K562 (cell line): ENCODE data around the gene C11orf98. TPM values are rescaled to one million over a fixed set of nuclear protein-coding genes. Genes with fewer than 3 reads are reported as not detected.

Experiments
- DNMT1 ChIP-seq: fragments of 450-650 bp; IDR thresholded peaks from 2 replicates; pipeline ENCODE4 v1.6.1; 2016; ENCODE audit warnings: antibody characterized with exemption, mild to moderate bottlenecking
- ETS2 ChIP-seq: IDR thresholded peaks from 2 replicates; pipeline ENCODE4 v1.6.1; 2016; ENCODE audit warnings: borderline replicate concordance, missing genetic modification characterization, mild to moderate bottlenecking, moderate library complexity, missing compliant biosample characterization; ENCODE audit not compliant: poor library complexity, severe bottlenecking
- FOXA1 ChIP-seq: fragments of 450-650 bp; IDR thresholded peaks from 2 replicates; pipeline ENCODE4 v1.6.1; 2016; ENCODE audit warnings: mild to moderate bottlenecking, borderline replicate concordance
- FOXK2 ChIP-seq, 2 experiments: fragments of 450-650 bp; IDR thresholded peaks in 1 of 2; conservative IDR thresholded peaks in 1 of 2; 2 replicates each; pipeline ENCODE4 v1.6.1; 2016; ENCODE audit warnings: low read depth in 2 of 2, mild to moderate bottlenecking in 1 of 2
- MAFF ChIP-seq: IDR thresholded peaks from 2 replicates; pipeline ENCODE4 v1.6.1; 2012; ENCODE audit warnings: low read length, improper control_type of control experiment
- NCOA1 ChIP-seq: fragments of 450-650 bp; IDR thresholded peaks from 2 replicates; pipeline ENCODE4 v1.6.1; 2016; ENCODE audit warnings: low read depth
- NFE2L1 ChIP-seq: fragments of 450-650 bp; IDR thresholded peaks from 2 replicates; pipeline ENCODE4 v1.6.1; 2016; ENCODE audit warnings: missing genetic modification characterization, low read depth, mild to moderate bottlenecking, missing compliant biosample characterization, moderate library complexity, borderline replicate concordance
- NFXL1 ChIP-seq: fragments of 450-650 bp; formaldehyde crosslinking; IDR thresholded peaks from 2 replicates; pipeline ENCODE4 v1.4.0; 2021; ENCODE audit warnings: mild to moderate bottlenecking
- PHTF2 ChIP-seq: fragments of 250-450 bp; sonication (Bioruptor Pico); IDR thresholded peaks from 2 replicates; pipeline ENCODE4 v1.5.0; 2021; ENCODE audit warnings: mild to moderate bottlenecking
- PTRF ChIP-seq: fragments of 450-650 bp; IDR thresholded peaks from 2 replicates; pipeline ENCODE4 v1.6.1; 2016; ENCODE audit warnings: mild to moderate bottlenecking, missing genetic modification characterization, missing compliant biosample characterization
- SMAD2 ChIP-seq: fragments of 150-350 bp; IDR thresholded peaks from 2 replicates; pipeline ENCODE4 v1.6.1; 2014; ENCODE audit warnings: low read depth, mild to moderate bottlenecking, low read length
- SMAD3 ChIP-seq: fragments of 450-650 bp; formaldehyde crosslinking; conservative IDR thresholded peaks from 2 replicates; pipeline ENCODE4 v1.4.0; 2020; ENCODE audit warnings: mild to moderate bottlenecking
- SP1 ChIP-seq: sonication (generic); formaldehyde crosslinking; IDR thresholded peaks from 2 replicates; pipeline ENCODE4 v1.8.1; 2022; ENCODE audit warnings: mild to moderate bottlenecking, missing genetic modification reagents
- TAL1 ChIP-seq: fragments of 450-650 bp; IDR thresholded peaks from 2 replicates; pipeline ENCODE4 v1.6.1; 2016; ENCODE audit warnings: mild to moderate bottlenecking
- TCF3 ChIP-seq: sonication (generic); formaldehyde crosslinking; IDR thresholded peaks from 2 replicates; pipeline ENCODE4 v1.4.0; 2020; ENCODE audit warnings: mild to moderate bottlenecking, missing genetic modification reagents
- ZFPM2 ChIP-seq: fragments of 250-450 bp; sonication (Bioruptor Pico); IDR thresholded peaks from 2 replicates; pipeline ENCODE4 v1.5.1; 2022; ENCODE audit warnings: mild to moderate bottlenecking
- ZNF146 ChIP-seq: IDR thresholded peaks from one replicate; pipeline ENCODE4 v1.6.1; 2018; ENCODE audit warnings: missing compliant biosample characterization; ENCODE audit not compliant: unreplicated experiment
- ZNF253 ChIP-seq: fragments of 250-450 bp; sonication (Bioruptor Pico); conservative IDR thresholded peaks from 2 replicates; pipeline ENCODE4 v1.6.1; 2021; ENCODE audit warnings: mild to moderate bottlenecking
- ZNF311 ChIP-seq: fragments of 250-450 bp; sonication (Bioruptor Pico); IDR thresholded peaks from 2 replicates; pipeline ENCODE4 v1.4.0; 2020; ENCODE audit warnings: mild to moderate bottlenecking, moderate library complexity
- ZNF324 ChIP-seq: fragments of 250-450 bp; sonication (Bioruptor Pico); IDR thresholded peaks from 2 replicates; pipeline ENCODE4 v1.4.0; 2020; ENCODE audit warnings: mild to moderate bottlenecking
- ZNF57 ChIP-seq: fragments of 450-650 bp; formaldehyde crosslinking; IDR thresholded peaks from 2 replicates; pipeline ENCODE4 v1.4.0; 2020; ENCODE audit warnings: mild to moderate bottlenecking, moderate library complexity
- ZNF584 ChIP-seq: fragments of 200-800 bp; sonication (Bioruptor generic); IDR thresholded peaks from 2 replicates; pipeline ENCODE4 v1.6.1; 2016; ENCODE audit warnings: low read depth, mild to moderate bottlenecking, missing genetic modification characterization, missing compliant biosample characterization
- ZNF77 ChIP-seq: fragments of 250-450 bp; sonication (Bioruptor Pico); IDR thresholded peaks from 2 replicates; pipeline ENCODE4 v1.5.0; 2020
- polyA plus RNA-seq, 8 experiments: library from polyadenylated mRNA; depleted of rRNA in 4 of 8; stranded (reverse) in 5 of 8; unstranded in 3 of 8; fragments of >200 nt; fragmentation: Nextera tagmentation in 2 of 8; fragmentation: Illumina TruSeq in 1 of 8; extraction: Ambion mirVana in 2 of 8; extraction: Trizol in 1 of 8; gene quantifications; 2 replicates each; pipeline versions ENCODE4 v1.2.1 to v1.2.3, GENCODE V29; 2011 to 2014; ENCODE audit warnings: inconsistent platforms in 1 of 8, missing spikeins in 1 of 8
- total RNA-seq, 7 experiments: library from RNA; depleted of rRNA in 6 of 7; stranded (reverse); fragments of >200 nt in 6 of 7; fragmentation: Illumina TruSeq in 2 of 7; extraction: Trizol in 2 of 7; gene quantifications; 2 replicates each; pipeline versions ENCODE4 v1.2.1 to v1.2.3, GENCODE V29; 2011 to 2021; ENCODE audit warnings: low replicate concordance in 1 of 7
- TF ChIP-seq, protein P1 (sequence below): fragments of 250-450 bp; sonication (Bioruptor Pico); IDR thresholded peaks from 2 replicates; pipeline ENCODE4 v1.9.0; 2021; ENCODE audit warnings: mild to moderate bottlenecking, inconsistent platforms
- TF ChIP-seq, protein P2 (sequence below): IDR thresholded peaks from 2 replicates; pipeline ENCODE4 v1.6.1; 2012; ENCODE audit warnings: low read depth, low read length, improper control_type of control experiment, borderline replicate concordance
- TF ChIP-seq, protein P3 (sequence below), 2 experiments: IDR thresholded peaks; 2 replicates each; pipeline ENCODE4 v1.6.1; 2012; ENCODE audit warnings: improper control_type of control experiment in 2 of 2, low read depth in 2 of 2, low read length in 2 of 2, borderline replicate concordance in 1 of 2

The C11orf98 gene
- total and polyA plus RNA-seq, 9 of the 15 experiments (the other 6 are each of a cell fraction or from before 2014, with no cell fraction given), result 103 to 352 (median 218) TPM

DNA sequence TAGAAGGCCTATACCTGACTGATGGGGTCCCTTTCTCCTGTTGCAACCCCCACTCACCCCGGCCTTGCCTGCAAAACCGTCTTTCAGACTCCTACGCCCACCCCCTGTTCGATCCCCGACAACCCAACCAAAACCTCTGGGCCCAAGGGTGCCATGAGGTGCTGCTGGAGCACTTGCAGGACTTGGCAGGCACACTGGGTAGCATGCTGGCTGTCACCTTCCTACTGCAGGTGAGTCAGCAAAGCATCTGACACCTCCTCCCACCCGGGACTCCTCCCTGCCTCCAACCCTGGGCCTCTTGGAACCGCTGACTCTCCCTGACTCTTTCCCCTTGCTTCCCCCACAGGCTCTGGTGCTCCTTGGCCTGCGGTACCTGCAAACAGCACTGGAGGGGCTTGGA is 50.7 kb downstream of the C11orf98 start (continued):
- TF ChIP-seq PHTF2, result no peak
- no peak for TF ChIP-seq ZNF324
- no peak for TF ChIP-seq FOXA1
- 0 out of 2 replicates have a peak, but pooled peaks have one; percentile 21 for TF ChIP-seq MAFF
- TF ChIP-seq PTRF (tag), result no peak
- TF ChIP-seq ZNF146 (CRISPR knock-in tag), result no peak
- TF ChIP-seq ZNF584 (CRISPR knock-in tag), result no peak
- TF ChIP-seq, protein P1, sequence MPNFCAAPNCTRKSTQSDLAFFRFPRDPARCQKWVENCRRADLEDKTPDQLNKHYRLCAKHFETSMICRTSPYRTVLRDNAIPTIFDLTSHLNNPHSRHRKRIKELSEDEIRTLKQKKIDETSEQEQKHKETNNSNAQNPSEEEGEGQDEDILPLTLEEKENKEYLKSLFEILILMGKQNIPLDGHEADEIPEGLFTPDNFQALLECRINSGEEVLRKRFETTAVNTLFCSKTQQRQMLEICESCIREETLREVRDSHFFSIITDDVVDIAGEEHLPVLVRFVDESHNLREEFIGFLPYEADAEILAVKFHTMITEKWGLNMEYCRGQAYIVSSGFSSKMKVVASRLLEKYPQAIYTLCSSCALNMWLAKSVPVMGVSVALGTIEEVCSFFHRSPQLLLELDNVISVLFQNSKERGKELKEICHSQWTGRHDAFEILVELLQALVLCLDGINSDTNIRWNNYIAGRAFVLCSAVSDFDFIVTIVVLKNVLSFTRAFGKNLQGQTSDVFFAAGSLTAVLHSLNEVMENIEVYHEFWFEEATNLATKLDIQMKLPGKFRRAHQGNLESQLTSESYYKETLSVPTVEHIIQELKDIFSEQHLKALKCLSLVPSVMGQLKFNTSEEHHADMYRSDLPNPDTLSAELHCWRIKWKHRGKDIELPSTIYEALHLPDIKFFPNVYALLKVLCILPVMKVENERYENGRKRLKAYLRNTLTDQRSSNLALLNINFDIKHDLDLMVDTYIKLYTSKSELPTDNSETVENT, result no peak
- TF ChIP-seq ZNF57 (CRISPR knock-in tag), result no peak
- no peak for TF ChIP-seq ETS2 (tag)
- TF ChIP-seq, protein P2, sequence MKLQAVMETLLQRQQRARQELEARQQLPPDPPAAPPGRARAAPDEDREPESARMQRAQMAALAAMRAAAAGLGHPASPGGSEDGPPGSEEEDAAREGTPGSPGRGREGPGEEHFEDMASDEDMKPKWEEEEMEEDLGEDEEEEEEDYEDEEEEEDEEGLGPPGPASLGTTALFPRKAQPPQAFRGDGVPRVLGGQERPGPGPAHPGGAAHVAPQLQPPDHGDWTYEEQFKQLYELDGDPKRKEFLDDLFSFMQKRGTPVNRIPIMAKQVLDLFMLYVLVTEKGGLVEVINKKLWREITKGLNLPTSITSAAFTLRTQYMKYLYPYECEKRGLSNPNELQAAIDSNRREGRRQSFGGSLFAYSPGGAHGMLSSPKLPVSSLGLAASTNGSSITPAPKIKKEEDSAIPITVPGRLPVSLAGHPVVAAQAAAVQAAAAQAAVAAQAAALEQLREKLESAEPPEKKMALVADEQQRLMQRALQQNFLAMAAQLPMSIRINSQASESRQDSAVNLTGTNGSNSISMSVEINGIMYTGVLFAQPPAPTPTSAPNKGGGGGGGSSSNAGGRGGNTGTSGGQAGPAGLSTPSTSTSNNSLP, result no peak
- TF ChIP-seq SMAD3 (CRISPR knock-in tag), result no peak
- TF ChIP-seq ZNF77, result no peak
- TF ChIP-seq TAL1, result no peak
- TF ChIP-seq NFE2L1 (tag), result no peak
- TF ChIP-seq, protein P3, sequence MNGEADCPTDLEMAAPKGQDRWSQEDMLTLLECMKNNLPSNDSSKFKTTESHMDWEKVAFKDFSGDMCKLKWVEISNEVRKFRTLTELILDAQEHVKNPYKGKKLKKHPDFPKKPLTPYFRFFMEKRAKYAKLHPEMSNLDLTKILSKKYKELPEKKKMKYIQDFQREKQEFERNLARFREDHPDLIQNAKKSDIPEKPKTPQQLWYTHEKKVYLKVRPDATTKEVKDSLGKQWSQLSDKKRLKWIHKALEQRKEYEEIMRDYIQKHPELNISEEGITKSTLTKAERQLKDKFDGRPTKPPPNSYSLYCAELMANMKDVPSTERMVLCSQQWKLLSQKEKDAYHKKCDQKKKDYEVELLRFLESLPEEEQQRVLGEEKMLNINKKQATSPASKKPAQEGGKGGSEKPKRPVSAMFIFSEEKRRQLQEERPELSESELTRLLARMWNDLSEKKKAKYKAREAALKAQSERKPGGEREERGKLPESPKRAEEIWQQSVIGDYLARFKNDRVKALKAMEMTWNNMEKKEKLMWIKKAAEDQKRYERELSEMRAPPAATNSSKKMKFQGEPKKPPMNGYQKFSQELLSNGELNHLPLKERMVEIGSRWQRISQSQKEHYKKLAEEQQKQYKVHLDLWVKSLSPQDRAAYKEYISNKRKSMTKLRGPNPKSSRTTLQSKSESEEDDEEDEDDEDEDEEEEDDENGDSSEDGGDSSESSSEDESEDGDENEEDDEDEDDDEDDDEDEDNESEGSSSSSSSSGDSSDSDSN (IDR thresholded peaks at IDR 0.05; ENCODE audit: borderline replicate concordance in 1 of 2, low read depth in 2 of 2, low read length in 2 of 2), result peak in 1 of 2 experiments; percentile 84; a peak in 2 of 4 replicates
- TF ChIP-seq ZFPM2 (CRISPR knock-in tag), result no peak
- TF ChIP-seq ZNF311, result no peak
- TF ChIP-seq FOXK2 (conservative IDR thresholded peaks at IDR 0.05 in 1 of 2, IDR thresholded peaks at IDR 0.05 in 1 of 2; ENCODE audit: low read depth in 2 of 2), result 0 out of 4 replicates have a peak, but pooled peaks of 1 of the 2 experiments have one; percentile 21
- no peak for TF ChIP-seq SP1 (CRISPR knock-in tag)
- TF ChIP-seq SMAD2, result no peak
- no peak for TF ChIP-seq TCF3 (CRISPR knock-in tag)
- TF ChIP-seq NCOA1, result no peak
- no peak for TF ChIP-seq DNMT1
- TF ChIP-seq NFXL1, result no peak
- no peak for TF ChIP-seq ZNF253 (CRISPR knock-in tag)
